PFSK-1 (cell line): ENCODE results near the gene ROPN1B.

Experiments used
- POLR2AphosphoS5 ChIP-seq: IDR thresholded peaks from 2 replicates; pipeline ENCODE4 v1.6.1; 2012; ENCODE audit warnings: low read depth, mild to moderate bottlenecking, control low read depth, low read length, moderate library complexity
- SIN3A ChIP-seq: IDR thresholded peaks from 2 replicates; pipeline ENCODE4 v1.6.1; 2012; ENCODE audit warnings: mild to moderate bottlenecking, low read length, moderate library complexity, borderline replicate concordance; ENCODE audit not compliant: insufficient read depth
- TAF1 ChIP-seq: IDR thresholded peaks from 2 replicates; pipeline ENCODE4 v1.6.1; 2012; ENCODE audit warnings: low read length, control low read depth, borderline replicate concordance; ENCODE audit not compliant: insufficient read depth
- TF ChIP-seq, protein P1 (sequence below), 2 experiments: IDR thresholded peaks; 2 replicates each; pipeline versions ENCODE4 v1.6.1 to v1.8.0; 2011 to 2012; ENCODE audit warnings: low read depth in 2 of 2, low read length in 2 of 2, control low read depth in 1 of 2, inconsistent platforms in 1 of 2, mild to moderate bottlenecking in 1 of 2, moderate library complexity in 1 of 2; ENCODE audit not compliant: insufficient read depth in 1 of 2

DNA sequence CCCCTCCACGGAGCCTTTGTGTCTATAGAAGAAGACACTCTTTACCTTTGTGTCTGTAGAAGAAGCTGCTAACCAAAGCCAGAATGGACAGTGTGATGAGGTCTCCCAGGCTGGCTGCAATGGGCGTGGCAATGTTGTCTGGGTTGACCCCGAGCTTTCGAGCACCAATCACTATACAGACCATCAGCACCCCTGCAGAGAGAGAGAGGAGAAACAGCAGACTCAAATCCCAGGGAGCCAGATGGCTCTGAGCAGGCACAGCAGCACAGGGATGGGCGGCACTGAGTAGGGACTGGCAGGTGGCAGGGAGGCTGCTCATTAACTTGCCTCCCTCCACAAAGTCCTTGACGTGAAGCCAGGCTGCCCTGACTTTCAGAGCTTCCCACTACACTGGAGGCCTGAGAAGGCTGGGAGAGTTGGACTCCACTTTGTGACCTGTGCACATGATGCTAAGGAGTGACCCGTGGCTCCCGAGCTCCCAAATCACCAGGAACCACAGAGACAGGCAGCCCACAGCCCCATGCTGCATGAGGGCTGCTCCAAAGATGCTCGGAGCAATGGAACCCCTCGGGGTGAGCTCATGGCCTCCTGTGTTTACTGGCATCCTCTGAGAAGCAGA, 53.9 kb downstream of the ROPN1B start:
- TF ChIP-seq POLR2AphosphoS5 (no peak), SIN3A (no peak), TAF1 (no peak)
- TF ChIP-seq, protein P1, sequence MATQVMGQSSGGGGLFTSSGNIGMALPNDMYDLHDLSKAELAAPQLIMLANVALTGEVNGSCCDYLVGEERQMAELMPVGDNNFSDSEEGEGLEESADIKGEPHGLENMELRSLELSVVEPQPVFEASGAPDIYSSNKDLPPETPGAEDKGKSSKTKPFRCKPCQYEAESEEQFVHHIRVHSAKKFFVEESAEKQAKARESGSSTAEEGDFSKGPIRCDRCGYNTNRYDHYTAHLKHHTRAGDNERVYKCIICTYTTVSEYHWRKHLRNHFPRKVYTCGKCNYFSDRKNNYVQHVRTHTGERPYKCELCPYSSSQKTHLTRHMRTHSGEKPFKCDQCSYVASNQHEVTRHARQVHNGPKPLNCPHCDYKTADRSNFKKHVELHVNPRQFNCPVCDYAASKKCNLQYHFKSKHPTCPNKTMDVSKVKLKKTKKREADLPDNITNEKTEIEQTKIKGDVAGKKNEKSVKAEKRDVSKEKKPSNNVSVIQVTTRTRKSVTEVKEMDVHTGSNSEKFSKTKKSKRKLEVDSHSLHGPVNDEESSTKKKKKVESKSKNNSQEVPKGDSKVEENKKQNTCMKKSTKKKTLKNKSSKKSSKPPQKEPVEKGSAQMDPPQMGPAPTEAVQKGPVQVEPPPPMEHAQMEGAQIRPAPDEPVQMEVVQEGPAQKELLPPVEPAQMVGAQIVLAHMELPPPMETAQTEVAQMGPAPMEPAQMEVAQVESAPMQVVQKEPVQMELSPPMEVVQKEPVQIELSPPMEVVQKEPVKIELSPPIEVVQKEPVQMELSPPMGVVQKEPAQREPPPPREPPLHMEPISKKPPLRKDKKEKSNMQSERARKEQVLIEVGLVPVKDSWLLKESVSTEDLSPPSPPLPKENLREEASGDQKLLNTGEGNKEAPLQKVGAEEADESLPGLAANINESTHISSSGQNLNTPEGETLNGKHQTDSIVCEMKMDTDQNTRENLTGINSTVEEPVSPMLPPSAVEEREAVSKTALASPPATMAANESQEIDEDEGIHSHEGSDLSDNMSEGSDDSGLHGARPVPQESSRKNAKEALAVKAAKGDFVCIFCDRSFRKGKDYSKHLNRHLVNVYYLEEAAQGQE (IDR thresholded peaks at IDR 0.05; ENCODE audit: insufficient read depth in 1 of 2, low read depth in 2 of 2, low read length in 2 of 2) = no peak
